Coronary artery (tissue), 2 donors: ENCODE results near the gene USP6NL.
"Not testable (repeated sequence)": the region's sequence is repeated elsewhere in the genome, so short reads cannot be mapped to it uniquely, and the experiment has no call there.

ENCODE experiments used
- DNase-seq: peaks from one replicate; pipeline ENCODE4 v3.0.0-alpha.2; 2017; ENCODE audit warnings: low spot score
- H3K27ac ChIP-seq, 2 donors: fragments of 200-600 bp; sonication (generic); one replicate each; pipeline ENCODE4 v1.5.1; 2016 to 2019
- H3K4me3 ChIP-seq: fragments of 200-600 bp; sonication (generic); 2 replicates; pipeline ENCODE4 v1.5.1; 2016; ENCODE audit warnings: mild to moderate bottlenecking, moderate library complexity
- TF ChIP-seq, protein P1 (sequence below): fragments of 200-600 bp; sonication (generic); IDR thresholded peaks from one replicate; pipeline ENCODE4 v1.5.1; 2019; ENCODE audit warnings: antibody characterized with exemption

USP6NL gene

GRCh38 chr10:11504566-11505285 lies 106.7 kb downstream of the USP6NL start:
- Histone ChIP-seq H3K4me3 (no peak overlapping the region), H3K27ac (no peak overlapping the region)
- no peak for DNase-seq
- TF ChIP-seq, protein P1, sequence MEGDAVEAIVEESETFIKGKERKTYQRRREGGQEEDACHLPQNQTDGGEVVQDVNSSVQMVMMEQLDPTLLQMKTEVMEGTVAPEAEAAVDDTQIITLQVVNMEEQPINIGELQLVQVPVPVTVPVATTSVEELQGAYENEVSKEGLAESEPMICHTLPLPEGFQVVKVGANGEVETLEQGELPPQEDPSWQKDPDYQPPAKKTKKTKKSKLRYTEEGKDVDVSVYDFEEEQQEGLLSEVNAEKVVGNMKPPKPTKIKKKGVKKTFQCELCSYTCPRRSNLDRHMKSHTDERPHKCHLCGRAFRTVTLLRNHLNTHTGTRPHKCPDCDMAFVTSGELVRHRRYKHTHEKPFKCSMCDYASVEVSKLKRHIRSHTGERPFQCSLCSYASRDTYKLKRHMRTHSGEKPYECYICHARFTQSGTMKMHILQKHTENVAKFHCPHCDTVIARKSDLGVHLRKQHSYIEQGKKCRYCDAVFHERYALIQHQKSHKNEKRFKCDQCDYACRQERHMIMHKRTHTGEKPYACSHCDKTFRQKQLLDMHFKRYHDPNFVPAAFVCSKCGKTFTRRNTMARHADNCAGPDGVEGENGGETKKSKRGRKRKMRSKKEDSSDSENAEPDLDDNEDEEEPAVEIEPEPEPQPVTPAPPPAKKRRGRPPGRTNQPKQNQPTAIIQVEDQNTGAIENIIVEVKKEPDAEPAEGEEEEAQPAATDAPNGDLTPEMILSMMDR, result no peak

GRCh38 chr10:11501600-11501999 lies 109.8 kb downstream of the USP6NL start:
- Histone ChIP-seq H3K27ac (no peak overlapping the region), H3K4me3 (no peak overlapping the region)
- no peak for DNase-seq
- TF ChIP-seq, protein P1, result no peak

- TF ChIP-seq, protein P1, result no peak
- Histone ChIP-seq H3K27ac (no peak overlapping the region), H3K4me3 (no peak overlapping the region)
- no peak for DNase-seq
Observed at GRCh38 chr10:11499425-11500071, 111.9 kb downstream of the USP6NL start.

- TF ChIP-seq, protein P1, result no peak
- no peak for DNase-seq
- H3K4me3 ChIP-seq, result no peak overlapping the region
- H3K27ac ChIP-seq, result no peak overlapping the region
Observed at GRCh38 chr10:11498399-11498798, 113.1 kb downstream of the USP6NL start.

DNA sequence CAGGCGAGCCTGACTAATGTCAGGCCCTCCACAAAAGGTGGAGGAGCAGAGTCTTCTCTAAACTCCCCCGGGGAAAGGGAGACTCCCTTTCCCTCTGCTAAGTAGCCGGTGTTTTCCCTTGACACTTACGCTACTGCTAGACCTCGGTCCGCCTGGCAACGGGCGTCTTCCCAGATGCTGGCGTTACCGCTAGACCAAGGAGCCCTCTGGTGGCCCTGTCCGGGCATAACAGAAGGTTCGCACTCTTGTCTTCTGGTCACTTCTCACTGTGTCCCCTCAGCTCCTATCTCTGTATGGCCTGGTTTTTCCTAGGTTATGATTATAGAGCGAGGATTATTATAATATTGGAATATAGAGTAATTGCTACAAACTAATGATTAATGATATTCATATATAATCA lies 116.5 kb downstream of the USP6NL start:
- not testable (repeated sequence) for H3K27ac ChIP-seq, DNase-seq, H3K4me3 ChIP-seq

GRCh38 chr10:11493646-11494045 lies 117.8 kb downstream of the USP6NL start:
- TF ChIP-seq, protein P1, result no peak
- DNase-seq, result no peak
- H3K4me3 ChIP-seq, result no peak overlapping the region
- H3K27ac ChIP-seq, result no peak overlapping the region

GRCh38 chr10:11491087-11491486 lies 120.4 kb downstream of the USP6NL start:
- DNase-seq, result no peak
- Histone ChIP-seq H3K27ac (no peak overlapping the region), H3K4me3 (no peak overlapping the region)
- TF ChIP-seq, protein P1, result no peak
